Neural crest cell (in vitro differentiated cells): Measurements from ENCODE around the gene KLHL42. TPM values are rescaled to one million over a fixed set of nuclear protein-coding genes. Genes with fewer than 3 reads are reported as not detected.

Experiments used
- DNase-seq: peaks from one replicate; pipeline ENCODE4 v3.0.0; 2021; ENCODE audit warnings: low read depth, mixed read lengths, low spot score
- H3K27ac Mint-ChIP-seq: one replicate; pipeline ENCODE4 v1.8.0; 2021; ENCODE audit warnings: mild to moderate bottlenecking, mixed read lengths; ENCODE audit not compliant: unreplicated experiment
- H3K27me3 Mint-ChIP-seq: 2 replicates; pipeline ENCODE4 v1.8.0; 2021; ENCODE audit warnings: low read depth, mild to moderate bottlenecking, mixed read lengths
- H3K36me3 Mint-ChIP-seq: 2 replicates; pipeline ENCODE4 v1.8.0; 2021; ENCODE audit warnings: low read depth, mild to moderate bottlenecking, mixed read lengths
- H3K4me1 Mint-ChIP-seq: 2 replicates; pipeline ENCODE4 v1.8.0; 2021; ENCODE audit warnings: mixed read lengths
- H3K4me3 Mint-ChIP-seq: one replicate; pipeline ENCODE4 v1.8.0; 2021; ENCODE audit warnings: mild to moderate bottlenecking, mixed read lengths
- H3K9me3 Mint-ChIP-seq: 2 replicates; pipeline ENCODE4 v1.8.0; 2021; ENCODE audit warnings: mixed read lengths
- total RNA-seq: library from RNA; stranded (reverse); gene quantifications from 2 replicates; pipeline ENCODE4 v1.2.1, GENCODE V29; 2021
- TF ChIP-seq, protein P1 (sequence below): fragments of 200-600 bp; sonication (generic); conservative IDR thresholded peaks from 2 replicates; pipeline ENCODE4 v1.5.0; 2021; ENCODE audit warnings: antibody characterized with exemption, mild to moderate bottlenecking

The KLHL42 gene
- total RNA-seq, 1 donor from 2014 or later = 36.4 TPM

DNA sequence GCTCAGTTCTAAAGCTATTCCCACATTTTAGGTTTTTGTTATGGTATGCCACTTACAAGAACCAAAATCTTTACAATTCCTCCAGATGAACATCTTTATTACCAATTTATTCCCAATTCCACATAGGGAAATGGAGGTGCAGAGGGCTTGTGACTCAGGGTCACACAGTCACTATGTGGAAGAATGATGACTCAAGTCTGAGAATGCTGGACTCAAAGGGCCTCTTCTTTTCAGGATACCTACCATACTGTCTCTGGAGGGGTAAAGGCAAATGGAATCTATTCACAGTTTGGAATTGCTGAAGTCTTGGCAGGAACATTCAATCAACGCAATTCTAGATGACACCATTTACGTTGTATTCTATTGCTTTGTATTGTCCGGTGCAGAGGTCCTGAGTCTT lies 48.2 kb downstream of the KLHL42 start:
- no peak for DNase-seq
- H3K9me3 Mint-ChIP-seq = no peaks in the 10 kb centered on the region
- H3K27ac Mint-ChIP-seq = no peak overlapping the region
- H3K4me3 Mint-ChIP-seq = no peak overlapping the region
- no peaks in the 10 kb centered on the region for H3K36me3 Mint-ChIP-seq
- TF ChIP-seq, protein P1, sequence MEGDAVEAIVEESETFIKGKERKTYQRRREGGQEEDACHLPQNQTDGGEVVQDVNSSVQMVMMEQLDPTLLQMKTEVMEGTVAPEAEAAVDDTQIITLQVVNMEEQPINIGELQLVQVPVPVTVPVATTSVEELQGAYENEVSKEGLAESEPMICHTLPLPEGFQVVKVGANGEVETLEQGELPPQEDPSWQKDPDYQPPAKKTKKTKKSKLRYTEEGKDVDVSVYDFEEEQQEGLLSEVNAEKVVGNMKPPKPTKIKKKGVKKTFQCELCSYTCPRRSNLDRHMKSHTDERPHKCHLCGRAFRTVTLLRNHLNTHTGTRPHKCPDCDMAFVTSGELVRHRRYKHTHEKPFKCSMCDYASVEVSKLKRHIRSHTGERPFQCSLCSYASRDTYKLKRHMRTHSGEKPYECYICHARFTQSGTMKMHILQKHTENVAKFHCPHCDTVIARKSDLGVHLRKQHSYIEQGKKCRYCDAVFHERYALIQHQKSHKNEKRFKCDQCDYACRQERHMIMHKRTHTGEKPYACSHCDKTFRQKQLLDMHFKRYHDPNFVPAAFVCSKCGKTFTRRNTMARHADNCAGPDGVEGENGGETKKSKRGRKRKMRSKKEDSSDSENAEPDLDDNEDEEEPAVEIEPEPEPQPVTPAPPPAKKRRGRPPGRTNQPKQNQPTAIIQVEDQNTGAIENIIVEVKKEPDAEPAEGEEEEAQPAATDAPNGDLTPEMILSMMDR = no peak
- no peaks in the 10 kb centered on the region for H3K27me3 Mint-ChIP-seq
- H3K4me1 Mint-ChIP-seq = no peaks in the 10 kb centered on the region

DNA sequence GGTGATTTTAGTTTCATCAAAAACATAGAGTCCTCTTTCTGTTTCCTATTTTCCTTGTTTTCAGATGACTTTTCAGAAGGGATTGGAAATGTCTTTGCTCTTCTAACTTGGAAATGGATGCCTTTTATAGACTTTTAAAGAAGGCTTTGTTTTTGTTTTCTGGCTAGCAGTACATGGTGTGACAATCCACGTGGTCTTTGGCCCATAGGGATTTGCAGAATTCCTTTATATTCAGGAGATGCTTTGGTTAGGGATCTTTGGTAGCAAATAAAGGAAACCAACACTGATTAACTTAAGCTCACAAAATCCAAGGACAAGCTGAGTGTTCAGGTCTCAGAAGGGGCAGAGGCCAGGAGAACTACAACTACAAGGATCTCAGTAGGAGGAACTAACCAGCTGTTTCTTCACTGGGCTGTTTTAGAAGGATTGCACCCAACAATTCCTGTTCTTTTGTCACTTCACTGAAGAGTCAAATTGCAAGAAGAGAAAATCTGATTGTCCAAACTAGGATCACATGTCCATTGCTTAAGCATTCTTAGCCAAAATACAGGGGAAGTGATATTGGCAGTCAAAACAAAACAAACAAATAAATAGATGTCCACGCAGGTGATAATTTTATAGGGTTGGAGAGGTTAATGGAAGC lies 58.6 kb downstream of the KLHL42 start:
- DNase-seq = no peak
- Mint-ChIP-seq H3K36me3 (no peaks in the 10 kb centered on the region), H3K27me3 (no peaks in the 10 kb centered on the region), H3K27ac (no peak overlapping the region), H3K4me3 (no peak overlapping the region), H3K4me1 (peaks cover 4% of the 10 kb centered on the region), H3K9me3 (peaks cover 8% of the 10 kb centered on the region)
- TF ChIP-seq, protein P1 = no peak

DNA sequence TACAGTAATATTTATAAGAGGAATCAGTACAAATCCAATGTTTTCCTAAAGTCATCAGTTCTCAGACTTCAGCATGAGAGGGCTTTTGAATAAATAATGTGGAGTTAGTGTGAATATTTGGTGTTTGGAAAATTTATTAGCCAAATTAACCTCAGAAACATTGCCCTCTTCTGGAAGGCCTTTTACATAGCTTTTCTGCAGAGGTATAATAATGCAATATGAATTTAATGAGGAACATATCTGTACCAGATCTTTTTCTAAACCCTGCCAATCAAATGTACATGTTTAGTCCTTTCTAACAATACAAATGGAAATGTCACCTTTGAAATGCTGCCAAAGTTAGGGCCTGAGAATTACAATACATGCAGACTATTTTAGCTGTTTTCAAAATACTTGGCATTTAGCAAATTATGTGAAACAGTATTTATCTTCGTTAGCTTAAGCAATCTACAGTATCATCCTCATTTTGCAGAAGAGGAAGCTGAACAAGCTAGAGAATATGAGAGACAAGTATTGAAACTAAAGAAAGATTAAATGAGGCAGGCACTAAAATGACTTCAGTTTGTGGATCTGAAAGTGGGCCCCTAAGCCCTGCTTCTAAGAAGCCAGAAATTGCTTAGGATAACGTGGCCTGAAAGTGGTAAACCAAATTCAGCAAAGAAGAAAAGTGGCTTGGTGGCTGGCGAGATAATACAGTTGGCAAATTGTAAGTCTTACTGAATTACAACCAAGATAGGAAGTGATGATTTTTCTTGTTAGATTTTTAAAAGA lies 60.4 kb downstream of the KLHL42 start:
- Mint-ChIP-seq H3K4me1 (peaks cover 4% of the 10 kb centered on the region), H3K9me3 (no peaks in the 10 kb centered on the region), H3K27me3 (no peaks in the 10 kb centered on the region), H3K4me3 (no peak overlapping the region), H3K27ac (no peak overlapping the region), H3K36me3 (no peaks in the 10 kb centered on the region)
- TF ChIP-seq, protein P1 = no peak
- DNase-seq = no peak

GRCh38 chr12:27841392-27841882 lies 61.4 kb downstream of the KLHL42 start:
- no peaks in the 10 kb centered on the region for H3K36me3 Mint-ChIP-seq
- TF ChIP-seq, protein P1 = no peak
- H3K27ac Mint-ChIP-seq = no peak overlapping the region
- DNase-seq = no peak
- H3K4me3 Mint-ChIP-seq = no peak overlapping the region
- no peaks in the 10 kb centered on the region for H3K9me3 Mint-ChIP-seq
- H3K27me3 Mint-ChIP-seq = no peaks in the 10 kb centered on the region
- H3K4me1 Mint-ChIP-seq = peaks cover 4% of the 10 kb centered on the region

GRCh38 chr12:27843714-27844245 lies 63.7 kb downstream of the KLHL42 start:
- Mint-ChIP-seq H3K36me3 (no peaks in the 10 kb centered on the region), H3K27me3 (peaks cover 3% of the 10 kb centered on the region), H3K9me3 (peaks cover 2% of the 10 kb centered on the region), H3K27ac (no peak overlapping the region), H3K4me1 (peaks cover 1% of the 10 kb centered on the region), H3K4me3 (no peak overlapping the region)
- DNase-seq = no peak
- TF ChIP-seq, protein P1 = no peak
